ENCODE results near the gene AKT1S1.

Gene AKT1S1

DNA sequence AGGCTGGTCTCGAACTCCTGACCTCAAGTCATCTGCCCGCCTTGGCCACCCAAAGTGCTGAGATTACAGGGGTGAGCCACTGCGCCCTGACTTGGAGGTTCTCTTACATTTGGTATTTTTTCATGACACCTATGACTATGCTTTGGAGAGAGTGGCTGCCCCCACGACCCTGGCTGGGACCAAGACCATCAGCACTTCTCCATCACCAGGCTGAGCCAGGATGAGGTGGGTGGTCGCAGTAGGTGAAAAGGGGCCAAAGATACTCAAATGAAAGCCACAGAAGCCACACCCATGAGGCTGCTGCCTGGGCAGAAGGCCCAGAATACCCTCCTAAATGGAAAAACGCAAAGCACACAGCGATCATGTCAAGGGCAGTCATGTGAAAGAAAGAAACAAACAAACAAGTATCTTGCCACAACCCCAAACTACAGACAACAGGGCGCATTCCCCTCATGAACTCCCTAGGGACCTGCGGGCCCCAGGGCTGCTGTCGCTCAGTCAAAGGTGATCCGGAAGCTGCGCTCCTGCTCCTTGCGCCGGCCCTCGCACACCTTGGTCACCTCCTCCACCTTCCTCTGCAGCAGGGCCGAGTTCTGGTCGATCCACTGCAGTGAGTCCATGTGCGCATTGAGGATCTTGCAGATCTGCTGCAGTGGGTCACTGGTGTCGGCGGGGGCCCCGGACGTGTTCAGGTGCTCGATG, 30.7 kb upstream of the AKT1S1 start:
- DNase-seq: no peak

DNA sequence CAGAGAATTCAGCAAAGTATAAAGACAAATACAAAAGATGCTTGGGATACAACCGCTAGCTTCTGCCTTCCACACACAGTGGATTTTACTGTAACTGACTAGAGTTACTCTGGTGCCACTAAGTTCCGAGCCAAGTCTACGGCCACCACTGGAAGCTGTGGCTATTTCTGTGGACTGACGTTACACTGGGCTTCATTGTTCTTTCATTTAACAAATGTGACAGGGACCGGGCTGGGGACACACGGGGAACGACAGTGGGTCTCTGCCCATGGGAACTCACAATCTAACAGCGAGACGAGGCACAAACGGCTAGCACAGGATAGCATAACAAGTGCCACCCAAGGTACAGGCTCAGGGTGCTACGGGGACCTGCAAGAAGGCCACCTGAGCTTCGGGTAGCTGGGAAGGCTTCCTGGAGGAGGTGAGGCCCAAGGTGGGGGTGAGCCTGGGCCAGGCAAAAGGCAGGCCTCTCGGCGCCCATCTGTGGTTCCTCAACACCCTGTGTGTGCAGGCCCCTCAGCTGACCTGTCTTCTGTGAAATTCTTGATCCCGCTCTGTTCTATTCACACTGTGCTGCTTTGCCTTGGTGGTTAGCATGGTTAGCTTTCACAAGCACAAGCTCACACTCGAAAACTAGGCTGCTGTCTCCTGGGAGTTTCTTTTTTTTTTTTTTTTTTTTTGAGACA, 29.9 kb upstream of the AKT1S1 start:
- DNase-seq: no peak

DNA sequence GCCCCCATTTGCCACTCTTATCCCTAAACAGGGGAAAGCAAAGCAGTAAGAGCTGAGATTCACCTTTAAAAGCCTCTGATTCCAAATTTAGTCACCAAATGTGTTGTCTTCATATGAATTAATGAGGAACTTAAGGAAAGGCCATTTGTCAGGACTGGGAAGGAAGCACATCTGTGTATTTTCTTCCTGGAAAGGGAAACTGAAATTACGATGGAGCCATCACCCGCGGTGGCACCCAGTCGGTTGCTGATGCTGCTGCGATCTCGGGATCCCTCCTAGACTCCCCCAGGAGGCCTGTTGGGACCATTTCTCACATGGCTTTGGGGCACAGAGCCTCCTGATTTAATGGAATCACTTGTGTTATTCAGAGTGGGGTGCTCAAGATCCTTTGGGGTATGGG, 27.0 kb upstream of the AKT1S1 start:
- no peak for DNase-seq

DNA sequence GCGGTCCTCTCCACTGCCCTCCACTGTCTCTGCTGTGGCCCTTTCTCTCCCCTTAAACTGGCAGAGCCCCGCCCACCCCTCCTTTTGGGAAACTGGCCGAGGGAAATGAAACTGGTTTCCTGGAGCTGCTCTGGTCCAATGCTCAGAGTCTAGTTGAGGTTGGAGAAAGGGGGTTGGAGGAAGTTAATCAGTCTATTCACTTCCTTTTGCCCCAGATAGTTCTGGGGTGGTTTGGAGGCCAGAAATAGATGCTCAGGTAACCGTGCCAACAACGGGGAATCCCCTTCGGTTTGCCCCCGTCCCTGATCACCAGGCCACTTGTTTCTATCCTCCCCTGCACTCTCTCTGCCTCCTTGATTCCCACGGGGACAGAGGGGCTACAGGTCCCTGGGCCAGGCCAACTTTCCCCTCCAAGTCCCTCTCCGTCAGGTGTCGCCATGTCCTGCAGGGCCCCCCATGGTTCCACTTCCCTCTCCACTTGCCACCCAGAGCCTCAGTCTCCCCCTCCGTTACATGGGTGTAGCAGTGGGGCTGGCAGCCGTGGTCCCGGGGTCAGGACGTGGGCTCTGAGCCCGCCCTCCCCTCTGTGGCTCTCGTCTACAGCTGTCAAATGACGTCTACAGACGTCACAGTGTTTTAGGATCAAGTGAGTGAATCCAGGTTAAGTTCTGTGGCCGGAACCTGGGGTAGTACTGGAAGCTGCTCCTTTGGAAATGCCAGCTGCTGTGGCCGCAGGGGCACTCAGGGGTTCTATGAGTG, 19.9 kb upstream of the AKT1S1 start, which contains the start of gene IL4I1:
Gene IL4I1, minus strand, starts transcription at position 25 of the 759 bp plus-strand sequence. CDS start 727 bp downstream, outside the sequence.
- peak; percentile 63 for DNase-seq

DNA sequence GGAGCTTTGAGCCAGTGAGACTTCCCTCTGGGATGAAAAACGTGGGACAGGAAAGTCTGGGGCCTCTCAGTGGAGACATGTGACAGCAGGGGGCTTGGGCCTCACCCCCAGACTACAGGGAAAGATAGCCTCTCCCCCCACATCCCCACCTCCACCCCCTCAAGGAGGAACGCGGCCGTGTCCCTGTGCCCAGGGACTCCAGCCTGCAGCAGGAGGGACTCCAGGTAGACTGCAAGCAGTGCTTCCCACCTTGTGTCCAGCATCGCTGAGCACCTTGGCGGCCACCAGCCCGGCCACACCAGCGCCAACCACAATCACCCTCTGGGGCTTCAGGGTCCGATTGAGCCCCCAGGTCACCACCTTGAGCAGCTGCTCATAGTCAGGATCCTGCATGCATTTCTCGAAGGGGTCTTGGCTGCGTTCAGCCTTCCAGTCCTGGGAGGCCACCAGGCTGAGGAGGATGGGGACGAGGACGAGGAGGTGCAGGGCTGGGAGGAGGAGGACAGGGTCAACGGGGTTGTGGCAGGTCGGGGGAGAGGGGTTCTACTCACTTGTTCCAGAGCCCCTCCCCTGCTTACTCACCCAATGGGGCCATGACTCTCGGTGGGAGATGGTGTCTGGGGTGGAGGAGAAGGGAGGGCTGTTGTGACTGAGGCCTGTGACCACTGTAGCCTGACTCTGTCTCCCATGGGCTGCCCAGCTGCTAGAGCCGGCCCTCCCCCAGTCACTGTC, 18.6 kb upstream of the AKT1S1 start:
- no peak for DNase-seq

DNA sequence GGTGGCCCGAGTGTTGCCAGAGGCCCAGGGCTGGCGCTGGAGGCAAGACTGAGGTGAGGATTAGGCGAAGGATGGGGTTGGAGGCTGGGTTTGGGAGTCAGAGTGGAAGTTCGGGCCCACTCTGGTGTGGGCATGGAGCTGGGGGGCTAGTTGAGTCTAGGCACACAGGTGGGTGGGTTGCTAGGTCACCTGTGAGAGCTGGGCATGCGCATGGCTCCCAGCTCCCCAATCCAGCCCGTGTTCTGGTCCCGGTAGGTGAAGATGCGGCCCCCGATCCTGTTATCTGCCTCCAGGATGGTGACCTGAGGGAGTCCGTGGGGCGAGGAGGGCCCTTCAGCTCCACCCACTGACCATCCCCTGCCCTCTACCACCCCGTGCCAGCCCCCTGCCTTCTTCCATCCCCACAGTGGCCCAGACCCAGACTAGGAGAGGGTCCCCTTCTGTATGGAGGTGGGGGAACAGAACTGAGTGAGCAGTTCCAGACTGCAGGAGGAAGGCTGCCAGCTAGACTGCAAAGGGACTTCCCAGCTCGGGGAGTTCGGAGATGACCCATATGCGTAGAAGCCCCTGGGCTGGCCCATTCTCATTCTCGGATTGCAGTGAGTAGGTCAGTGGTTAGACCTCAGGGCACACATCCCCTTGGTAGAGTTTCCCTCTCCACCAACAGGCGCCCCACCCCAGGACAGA, 17.9 kb upstream of the AKT1S1 start:
- no peak for DNase-seq

DNA sequence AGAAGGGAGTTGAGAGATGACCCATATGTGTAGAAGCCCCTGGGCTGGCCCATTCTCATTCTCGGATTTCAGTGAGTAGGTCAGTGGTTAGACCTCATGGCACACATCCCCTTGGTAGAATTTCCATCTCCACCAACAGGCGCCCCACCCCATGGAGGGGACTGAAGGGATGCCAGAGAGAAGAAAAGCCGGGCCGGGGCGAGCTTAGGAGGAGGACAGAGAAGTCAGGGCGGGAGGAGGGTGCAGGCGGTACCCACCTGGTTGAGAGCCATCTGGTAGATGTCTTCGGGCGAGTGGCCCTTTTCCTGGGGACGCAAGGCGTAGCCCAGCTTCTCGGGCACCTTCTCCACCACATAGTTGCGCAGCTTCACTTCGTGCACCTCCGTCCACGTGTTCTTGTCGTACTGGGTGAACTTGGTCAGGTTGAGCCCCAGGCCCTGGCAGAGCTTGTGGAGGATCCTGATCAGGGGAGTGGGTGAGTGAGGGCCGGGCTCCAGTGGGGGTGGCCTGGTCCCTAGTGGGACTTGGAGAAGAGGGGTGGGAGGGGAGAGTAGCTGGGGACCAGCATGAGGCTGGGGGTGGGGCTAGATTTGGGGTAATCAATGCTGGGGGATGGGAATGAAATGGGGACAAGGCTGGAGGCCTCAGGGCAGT, 17.0 kb upstream of the AKT1S1 start:
- DNase-seq: no peak

DNA sequence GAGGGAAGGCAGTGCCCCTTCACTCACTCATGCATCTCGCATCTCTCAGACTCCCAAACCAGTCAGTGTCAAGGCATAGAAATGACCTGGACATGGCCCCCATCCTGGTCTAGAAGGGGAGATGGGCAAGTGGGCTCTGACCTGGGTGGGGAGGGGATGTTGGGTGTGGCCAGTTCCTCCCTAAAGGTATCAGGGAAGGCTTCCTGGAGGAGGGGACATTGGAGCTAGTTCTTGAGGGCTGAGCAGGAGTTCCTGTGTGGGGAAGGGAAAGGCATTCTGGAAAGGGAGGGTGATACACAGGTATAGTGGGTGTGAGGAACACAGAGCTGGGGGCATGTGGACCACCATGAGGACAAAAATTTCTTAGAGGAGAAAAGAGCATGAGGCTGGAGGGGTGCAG, 15.6 kb upstream of the AKT1S1 start:
- DNase-seq: no peak

DNA sequence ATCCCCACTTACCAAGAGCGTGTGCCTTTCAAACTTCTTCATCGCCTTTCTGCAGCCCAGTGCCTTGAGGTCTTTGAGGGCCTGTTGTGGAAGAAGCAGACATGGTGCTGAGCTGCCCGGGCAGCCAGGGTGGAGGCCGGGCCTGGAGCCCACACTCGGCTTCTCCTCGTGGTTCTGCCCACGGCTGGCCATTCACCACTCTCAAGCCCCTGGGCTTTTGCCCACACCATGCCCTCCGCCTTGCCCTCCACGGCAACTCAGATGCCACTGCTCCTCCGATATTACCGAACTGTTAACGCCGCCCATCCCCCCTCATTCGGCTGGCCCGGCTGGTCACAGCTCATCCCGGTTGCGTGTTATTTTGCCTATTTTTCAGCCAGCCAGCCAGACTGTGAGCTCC, 14.2 kb upstream of the AKT1S1 start:
- DNase-seq: no peak

DNA sequence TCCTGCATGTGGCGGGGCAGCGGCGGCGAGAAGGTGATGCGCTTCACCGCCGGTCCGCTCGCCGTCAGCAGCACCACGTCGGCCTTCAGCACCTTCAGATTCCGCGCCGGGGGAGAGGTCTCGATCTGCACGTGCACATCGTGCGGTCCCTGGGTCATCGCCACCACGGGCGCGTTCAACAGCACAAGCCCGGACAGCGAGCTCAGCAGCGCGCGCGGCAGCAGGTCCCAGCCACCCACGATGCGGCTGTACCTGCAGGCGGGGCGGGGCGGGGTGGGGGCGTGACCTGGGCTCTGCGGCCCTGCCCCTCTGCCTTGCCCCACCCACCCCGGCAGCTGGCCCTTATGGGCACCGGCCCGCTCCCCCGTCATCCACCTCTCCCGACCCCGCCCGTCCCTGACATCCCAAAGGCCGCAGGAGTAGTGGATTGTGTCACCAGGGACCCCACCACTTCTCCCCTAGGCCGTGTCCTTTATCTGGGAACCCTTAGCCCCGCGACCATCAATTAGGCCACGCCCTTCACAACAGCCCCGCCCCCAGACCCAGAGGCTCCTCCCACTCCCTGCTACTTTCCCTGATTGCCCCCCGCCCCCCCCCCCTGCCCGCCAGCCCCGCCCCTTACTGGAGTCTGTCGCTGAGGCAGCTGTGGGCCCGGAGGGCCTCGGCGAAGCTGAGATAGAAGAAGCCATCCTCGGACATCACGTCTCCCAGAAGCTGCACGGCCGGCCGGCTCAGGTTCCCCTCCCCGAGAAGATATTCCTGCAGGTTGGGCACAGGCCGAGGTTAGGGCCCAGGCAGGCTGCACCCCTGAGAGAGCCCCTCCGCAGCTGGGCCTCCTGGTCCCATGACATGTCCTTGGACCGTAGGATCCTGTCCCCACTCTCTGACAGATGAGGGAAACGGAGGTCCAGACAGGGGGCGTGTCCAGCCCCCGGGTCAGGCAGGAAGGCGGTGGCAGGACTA, 13.5 kb upstream of the AKT1S1 start:
- DNase-seq: no peak

DNA sequence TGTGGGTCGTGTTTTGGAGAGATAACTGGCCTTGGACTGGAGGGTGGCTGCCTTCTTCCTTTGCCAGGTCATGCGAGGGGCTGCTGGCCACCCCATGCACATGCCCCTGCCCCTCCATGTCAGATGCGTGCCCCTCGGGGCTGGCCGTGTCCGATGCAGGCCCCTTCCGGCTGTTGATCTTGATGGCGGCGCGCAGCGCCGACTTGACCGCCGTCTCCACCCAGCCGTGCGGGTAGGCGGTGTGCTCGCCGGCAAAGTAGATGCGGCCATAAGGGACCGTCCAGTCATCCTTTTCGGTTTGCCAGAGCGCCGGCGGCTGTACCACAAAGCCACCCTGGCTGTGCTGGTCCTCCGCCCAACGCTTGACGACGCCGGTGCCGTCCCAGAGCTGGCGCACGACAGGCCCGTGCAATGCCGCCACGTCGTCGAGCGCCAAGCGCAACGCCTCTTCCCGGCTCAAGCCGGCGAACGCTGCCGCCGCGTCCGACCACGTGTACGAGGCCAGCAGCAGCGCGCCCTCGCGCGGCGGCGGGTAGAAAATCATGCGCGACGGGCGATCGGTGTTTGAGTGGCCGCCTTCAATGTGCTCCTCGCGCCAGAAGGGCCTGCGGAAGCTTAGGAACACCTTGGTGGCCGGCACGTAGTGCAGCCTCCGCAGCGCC, 12.7 kb upstream of the AKT1S1 start:
- DNase-seq: no peak

DNA sequence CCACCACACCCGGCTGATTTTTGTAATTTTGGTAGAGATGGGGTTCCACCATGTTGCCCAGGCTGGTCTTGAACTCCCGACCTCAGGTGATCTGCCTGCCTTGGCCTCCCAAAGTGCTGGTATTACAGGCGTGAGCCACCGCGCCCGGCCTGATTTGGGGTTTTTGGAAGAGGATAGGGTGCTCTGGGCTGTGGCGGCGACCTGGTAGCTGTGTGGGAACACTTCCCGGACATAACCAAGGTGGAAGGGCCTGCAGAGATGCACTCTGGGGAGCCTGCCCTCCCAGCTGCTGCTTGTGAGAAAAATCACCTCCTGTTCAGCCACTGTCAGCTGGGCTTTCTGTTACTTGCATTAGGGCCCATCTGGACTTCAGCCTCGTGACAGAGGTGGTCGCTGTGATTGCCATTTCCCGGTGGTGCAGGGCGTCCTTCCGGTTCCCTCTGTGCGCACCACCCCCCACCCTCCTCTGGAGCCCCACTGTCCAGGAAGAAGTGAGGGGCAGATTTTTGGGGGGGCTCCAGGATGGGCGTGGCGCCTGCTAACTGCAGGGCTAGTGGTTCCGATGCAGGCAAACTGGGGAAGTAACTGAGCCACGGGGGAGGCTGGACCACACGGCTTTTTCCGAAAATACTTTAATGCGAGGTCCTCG, 12.0 kb upstream of the AKT1S1 start:
- DNase-seq: no peak

DNA sequence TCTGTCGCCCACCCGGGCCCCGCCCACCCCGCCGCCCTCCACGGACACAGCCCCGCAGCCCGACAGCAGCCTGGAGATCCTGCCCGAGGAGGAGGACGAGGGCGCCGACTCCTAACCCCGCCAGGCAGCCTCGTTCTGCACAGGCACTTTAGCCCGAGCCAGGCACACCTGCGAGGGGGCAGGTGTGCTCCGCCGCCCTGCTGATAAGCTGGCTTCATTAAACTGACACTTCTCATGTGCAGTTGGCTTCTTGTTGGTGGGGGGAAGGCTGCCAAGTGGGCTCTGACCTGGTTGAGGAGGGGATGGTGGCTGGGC, 11.3 kb upstream of the AKT1S1 start:
- no peak for DNase-seq

DNA sequence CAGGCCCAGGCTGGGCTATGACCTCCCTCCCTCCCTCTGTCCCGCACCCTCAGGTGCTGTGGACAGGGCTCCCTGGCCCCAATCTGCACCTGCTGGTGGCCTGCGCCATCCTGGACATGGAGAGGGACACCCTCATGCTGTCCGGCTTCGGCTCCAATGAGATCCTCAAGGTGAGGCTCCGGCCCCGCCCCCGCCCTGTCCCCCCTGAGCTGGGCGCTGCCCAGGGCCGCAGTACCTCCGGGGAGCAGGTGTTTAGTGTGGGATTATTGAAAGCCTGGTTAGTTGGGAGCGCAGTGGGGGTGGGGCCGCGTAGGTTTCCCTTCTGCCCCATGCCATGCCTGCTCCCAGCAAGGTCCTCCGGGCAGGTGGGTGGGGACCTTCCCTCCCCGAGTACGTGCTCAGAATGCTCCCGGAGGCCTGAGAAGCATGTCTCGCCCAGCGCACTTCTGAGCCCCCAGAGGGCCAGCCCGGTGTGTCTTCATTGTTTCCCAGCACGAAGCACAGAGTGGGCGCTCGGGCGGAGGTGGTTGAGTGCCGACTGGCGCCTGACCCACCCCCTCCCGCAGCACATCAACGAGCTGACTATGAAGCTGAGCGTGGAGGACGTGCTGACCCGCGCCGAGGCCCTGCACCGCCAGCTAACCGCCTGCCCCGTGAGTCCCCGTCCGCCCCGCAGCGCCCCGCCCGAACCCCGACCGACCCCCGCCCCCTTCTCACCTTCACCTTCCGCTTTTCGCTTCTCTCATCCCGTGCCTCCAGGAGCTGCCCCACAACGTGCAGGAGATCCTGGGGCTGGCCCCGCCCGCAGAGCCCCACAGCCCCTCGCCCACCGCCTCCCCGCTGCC, 10.7 kb upstream of the AKT1S1 start:
- DNase-seq: no peak

DNA sequence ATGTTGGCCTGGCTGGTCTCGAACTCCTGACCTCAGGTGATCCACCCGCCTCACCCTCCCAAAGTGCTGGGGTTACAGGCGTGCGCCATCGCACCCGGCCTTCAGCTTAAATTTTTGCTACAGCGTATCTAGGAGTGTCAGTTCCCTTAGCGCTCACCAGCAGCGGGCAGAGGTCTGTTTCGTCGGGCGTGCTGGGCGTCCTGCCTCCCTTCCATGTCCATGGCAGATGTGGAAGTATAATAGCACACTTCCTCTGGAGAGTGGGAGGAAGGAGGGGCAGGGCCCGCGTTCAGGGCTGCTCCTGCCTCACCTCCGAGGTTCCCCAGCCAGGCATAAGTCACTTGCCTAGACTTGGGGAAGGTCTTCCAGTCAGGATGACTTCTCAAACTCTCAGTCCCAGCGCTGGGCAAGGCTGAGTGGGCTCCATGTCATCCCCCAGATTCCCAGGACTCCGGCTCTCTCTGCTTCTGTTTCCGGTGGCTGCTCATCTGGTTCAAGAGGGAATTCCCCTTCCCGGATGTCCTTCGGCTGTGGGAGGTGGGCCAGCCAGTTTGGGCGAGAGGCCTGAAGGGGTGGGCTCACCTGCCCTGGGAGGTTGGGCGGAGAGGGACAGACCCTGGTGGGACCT, 10.0 kb upstream of the AKT1S1 start:
- no peak for DNase-seq

DNA sequence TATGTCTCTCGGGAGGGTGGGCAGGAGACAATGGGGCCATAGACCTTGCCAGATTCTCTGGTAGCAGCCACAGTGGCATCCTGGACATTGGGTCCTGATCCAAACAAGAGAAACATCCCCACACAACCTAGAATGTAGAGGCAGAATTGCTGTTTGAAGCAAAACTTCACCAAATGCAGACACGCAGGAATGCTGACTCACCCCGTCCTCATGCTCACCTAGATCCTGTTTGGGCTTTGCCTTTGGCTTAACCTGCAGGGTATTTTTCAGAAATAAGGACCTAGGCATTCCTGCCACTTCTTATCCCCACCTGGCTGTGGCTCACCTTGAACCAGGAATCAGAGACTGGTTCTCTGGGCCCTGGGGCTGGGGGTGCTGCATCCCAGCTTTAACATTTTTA, 7.6 kb upstream of the AKT1S1 start:
- DNase-seq: no peak

DNA sequence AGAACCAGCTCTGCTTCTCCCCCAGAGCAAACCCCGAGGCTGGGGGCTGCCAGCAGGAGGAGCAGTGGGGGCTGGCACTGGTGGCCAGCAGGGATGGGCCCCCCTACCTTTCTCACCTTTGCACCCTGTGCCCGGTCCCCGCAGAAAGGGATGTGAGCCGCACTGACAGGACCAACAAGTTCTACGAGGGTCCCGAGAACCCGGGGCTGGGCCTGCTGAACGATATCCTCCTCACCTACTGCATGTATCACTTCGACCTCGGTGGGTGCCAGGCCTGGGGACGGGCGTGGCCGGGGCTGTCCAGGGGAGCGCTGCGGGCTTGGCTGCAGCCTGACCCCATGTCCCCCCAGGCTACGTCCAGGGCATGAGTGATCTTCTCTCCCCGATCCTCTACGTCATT, 7.0 kb upstream of the AKT1S1 start:
- DNase-seq: no peak

DNA sequence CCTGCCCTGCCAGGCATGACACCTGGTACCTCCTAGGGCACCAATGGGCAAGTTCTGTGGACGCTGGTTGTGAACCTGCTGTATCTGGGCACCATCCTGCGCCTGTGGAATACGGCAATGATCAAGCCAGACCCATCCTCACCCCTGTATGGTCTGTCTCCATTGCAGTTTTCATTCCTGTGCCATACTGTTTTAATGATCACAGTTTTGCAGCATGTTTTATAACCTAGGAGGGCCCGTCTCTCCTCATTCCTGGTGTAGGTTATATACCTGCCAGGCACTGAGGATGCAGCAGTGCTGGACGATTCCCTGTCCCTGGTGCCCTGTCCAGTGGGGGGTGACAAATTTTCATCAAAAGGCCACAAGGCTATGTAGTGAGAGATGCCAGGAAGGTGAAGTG, 5.9 kb upstream of the AKT1S1 start:
- no peak for DNase-seq

DNA sequence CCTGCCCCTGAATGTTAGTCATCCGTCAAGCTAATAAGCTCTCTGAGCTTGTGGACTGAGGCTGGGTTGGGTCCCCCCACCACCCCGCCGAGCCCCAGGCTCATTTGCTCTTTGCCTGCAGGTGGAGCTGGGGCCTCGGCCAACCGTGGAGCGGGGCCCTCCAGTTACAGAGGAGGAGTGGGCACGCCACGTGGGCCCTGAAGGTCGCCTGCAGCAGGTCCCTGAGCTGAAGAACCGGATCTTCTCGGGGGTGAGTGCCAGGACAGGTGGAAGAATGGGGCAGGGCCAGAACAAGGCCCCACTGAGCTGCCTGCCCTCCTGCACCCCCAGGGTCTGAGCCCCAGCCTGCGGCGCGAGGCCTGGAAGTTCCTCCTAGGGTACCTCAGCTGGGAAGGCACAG, 5.5 kb upstream of the AKT1S1 start:
- no peak for DNase-seq

Measured in OCI-M1 (cell line).